HCT116 (cell line): ENCODE data around the gene UVSSA.

Source experiments
- EZH2 ChIP-seq: fragments of 200-600 bp; sonication (generic); IDR thresholded peaks from 2 replicates; pipeline ENCODE4 v1.6.1; 2017; ENCODE audit warnings: antibody characterized with exemption, mixed run types
- EZH2phosphoT487 ChIP-seq: fragments of 200-600 bp; IDR thresholded peaks from 2 replicates; pipeline ENCODE4 v1.6.1; 2018; ENCODE audit warnings: antibody characterized with exemption, borderline replicate concordance
- FOSL1 ChIP-seq: IDR thresholded peaks from 2 replicates; pipeline ENCODE4 v1.6.1; 2012; ENCODE audit warnings: low read depth
- POLR2A ChIP-seq: IDR thresholded peaks from 2 replicates; pipeline ENCODE4 v1.7.0; 2011; ENCODE audit warnings: borderline replicate concordance; ENCODE audit not compliant: insufficient read depth, insufficient read length; ENCODE audit errors: extremely low read depth
- POLR2AphosphoS5 ChIP-seq: IDR thresholded peaks from 2 replicates; pipeline ENCODE4 v1.6.1; 2011; ENCODE audit warnings: mild to moderate bottlenecking, low read depth, low read length, moderate library complexity
- RAD21 ChIP-seq: IDR thresholded peaks from 2 replicates; pipeline ENCODE4 v1.6.1; 2012; ENCODE audit warnings: low read depth, mild to moderate bottlenecking
- SP1 ChIP-seq: IDR thresholded peaks from 2 replicates; pipeline ENCODE4 v1.6.1; 2012; ENCODE audit warnings: low read depth
- SRF ChIP-seq: IDR thresholded peaks from 2 replicates; pipeline ENCODE4 v1.6.1; 2012; ENCODE audit warnings: low read depth
- TCF7L2 ChIP-seq: IDR thresholded peaks from 2 replicates; pipeline ENCODE4 v1.7.0; 2011; ENCODE audit warnings: borderline replicate concordance, inconsistent platforms; ENCODE audit not compliant: insufficient read depth, insufficient read length; ENCODE audit errors: extremely low read depth
- ZFX ChIP-seq: fragments of 450-650 bp; IDR thresholded peaks from 2 replicates; pipeline ENCODE4 v1.6.1; 2017
- ZNF274 ChIP-seq: fragments of 200-500 bp; sonication (Bioruptor generic); IDR thresholded peaks from 2 replicates; pipeline ENCODE4 v1.6.1; 2014; ENCODE audit warnings: mild to moderate bottlenecking, low read depth, low read length, inconsistent platforms
- TF ChIP-seq, protein P1 (sequence below), 3 experiments: fragments of 200-600 bp in 1 of 3; sonication (generic) in 1 of 3; IDR thresholded peaks in 2 of 3; conservative IDR thresholded peaks in 1 of 3; 2 replicates each; pipeline ENCODE4 v1.5.1; 2012 to 2017; ENCODE audit warnings: low read depth in 2 of 3, low read length in 2 of 3, antibody characterized with exemption in 1 of 3, borderline replicate concordance in 1 of 3, control low read depth in 1 of 3, mild to moderate bottlenecking in 1 of 3, mixed read lengths in 1 of 3, mixed run types in 1 of 3, moderate library complexity in 1 of 3; ENCODE audit not compliant: insufficient read depth in 1 of 3
- TF ChIP-seq, protein P2 (sequence below): IDR thresholded peaks from 2 replicates; pipeline ENCODE4 v1.6.1; 2012
- TF ChIP-seq, protein P3 (sequence below): IDR thresholded peaks from 2 replicates; pipeline ENCODE4 v1.6.1; 2012

DNA sequence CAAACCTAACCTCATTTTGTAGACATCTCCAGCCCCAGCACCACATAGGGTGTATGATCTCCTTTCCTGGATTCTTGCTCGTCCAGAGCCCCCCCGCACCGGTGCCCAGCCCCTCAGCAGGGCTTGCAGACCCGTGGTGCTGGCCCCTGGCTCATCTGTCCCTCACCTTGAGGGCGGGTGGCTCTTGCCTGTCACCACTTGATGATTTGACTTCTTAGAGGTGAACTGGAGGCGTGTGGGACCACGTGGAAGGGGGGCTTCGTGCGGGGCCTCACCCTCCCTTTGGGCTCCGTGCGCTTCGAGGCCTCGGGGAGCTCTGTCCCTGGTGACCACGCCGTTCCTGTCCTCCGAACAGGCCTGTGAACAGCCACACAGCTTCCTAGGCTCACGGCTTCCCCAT lies 15.5 kb downstream of the UVSSA start:
- TF ChIP-seq, protein P1, sequence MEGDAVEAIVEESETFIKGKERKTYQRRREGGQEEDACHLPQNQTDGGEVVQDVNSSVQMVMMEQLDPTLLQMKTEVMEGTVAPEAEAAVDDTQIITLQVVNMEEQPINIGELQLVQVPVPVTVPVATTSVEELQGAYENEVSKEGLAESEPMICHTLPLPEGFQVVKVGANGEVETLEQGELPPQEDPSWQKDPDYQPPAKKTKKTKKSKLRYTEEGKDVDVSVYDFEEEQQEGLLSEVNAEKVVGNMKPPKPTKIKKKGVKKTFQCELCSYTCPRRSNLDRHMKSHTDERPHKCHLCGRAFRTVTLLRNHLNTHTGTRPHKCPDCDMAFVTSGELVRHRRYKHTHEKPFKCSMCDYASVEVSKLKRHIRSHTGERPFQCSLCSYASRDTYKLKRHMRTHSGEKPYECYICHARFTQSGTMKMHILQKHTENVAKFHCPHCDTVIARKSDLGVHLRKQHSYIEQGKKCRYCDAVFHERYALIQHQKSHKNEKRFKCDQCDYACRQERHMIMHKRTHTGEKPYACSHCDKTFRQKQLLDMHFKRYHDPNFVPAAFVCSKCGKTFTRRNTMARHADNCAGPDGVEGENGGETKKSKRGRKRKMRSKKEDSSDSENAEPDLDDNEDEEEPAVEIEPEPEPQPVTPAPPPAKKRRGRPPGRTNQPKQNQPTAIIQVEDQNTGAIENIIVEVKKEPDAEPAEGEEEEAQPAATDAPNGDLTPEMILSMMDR (IDR thresholded peaks at IDR 0.05 in 2 of 3, conservative IDR thresholded peaks at IDR 0.05 in 1 of 3; ENCODE audit: borderline replicate concordance in 1 of 3, insufficient read depth in 1 of 3, low read depth in 2 of 3, low read length in 2 of 3) = no peak
- TF ChIP-seq POLR2A (no peak), RAD21 (no peak), ZFX (no peak), EZH2phosphoT487 (no peak), SRF (no peak), POLR2AphosphoS5 (no peak), EZH2 (no peak), ZNF274 (no peak), TCF7L2 (no peak), SP1 (no peak), FOSL1 (no peak)
- TF ChIP-seq, protein P2, sequence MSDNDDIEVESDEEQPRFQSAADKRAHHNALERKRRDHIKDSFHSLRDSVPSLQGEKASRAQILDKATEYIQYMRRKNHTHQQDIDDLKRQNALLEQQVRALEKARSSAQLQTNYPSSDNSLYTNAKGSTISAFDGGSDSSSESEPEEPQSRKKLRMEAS = no peak
- TF ChIP-seq, protein P3, sequence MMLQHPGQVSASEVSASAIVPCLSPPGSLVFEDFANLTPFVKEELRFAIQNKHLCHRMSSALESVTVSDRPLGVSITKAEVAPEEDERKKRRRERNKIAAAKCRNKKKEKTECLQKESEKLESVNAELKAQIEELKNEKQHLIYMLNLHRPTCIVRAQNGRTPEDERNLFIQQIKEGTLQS = no peak
